ACHN (cell line): ENCODE measurements around the gene KRT74.

ENCODE experiments used
- DNase-seq: peaks from one replicate; pipeline ENCODE4 v3.0.0-alpha.2; 2015
- in situ Hi-C: cut with HindIII; loops from 2 replicates; pipeline ENCODE4 v1.10.0; 2017; ENCODE audit warnings: low sequenced_read_pairs, low pct_ligation_motif_present, low pct_unique_long_range_greater_than_20kb

The KRT74 gene

GRCh38 chr12:52517005-52517835 is 56.4 kb downstream of the KRT74 start:
- in situ Hi-C loops, result no loop called here

GRCh38 chr12:52515927-52516831 is 57.5 kb downstream of the KRT74 start:
- no peak for DNase-seq
- in situ Hi-C loops, result no loop called here

More at GRCh38 chr12:52517005-52517835, 56.4 kb downstream of the KRT74 start:
- no peak for DNase-seq
